C4-2B (cell line): ENCODE results near the gene MGAT5B.
A peak's percentile ranks its signal among the peaks of the same experiment; 100 is the strongest.

Experiments
- CTCF ChIP-seq: fragments of 450-650 bp; conservative IDR thresholded peaks from 2 replicates; pipeline ENCODE4 v1.5.1; 2017; ENCODE audit warnings: mild to moderate bottlenecking
- ZFX ChIP-seq: fragments of 450-650 bp; IDR thresholded peaks from 2 replicates; pipeline ENCODE4 v1.6.1; 2017

GRCh38 chr17:76868669-76869495 is 678 bp downstream of the MGAT5B start:
- TF ChIP-seq CTCF (no peak), ZFX (peak; percentile 29; the same call in 1 of the 2 replicates)
